C4-2B (cell line): ENCODE data around the gene RIC3.

Source experiments
- ZFX ChIP-seq: fragments of 450-650 bp; IDR thresholded peaks from 2 replicates; pipeline ENCODE4 v1.6.1; 2017
- TF ChIP-seq, protein P1 (sequence below): fragments of 450-650 bp; conservative IDR thresholded peaks from 2 replicates; pipeline ENCODE4 v1.5.1; 2017; ENCODE audit warnings: mild to moderate bottlenecking

DNA sequence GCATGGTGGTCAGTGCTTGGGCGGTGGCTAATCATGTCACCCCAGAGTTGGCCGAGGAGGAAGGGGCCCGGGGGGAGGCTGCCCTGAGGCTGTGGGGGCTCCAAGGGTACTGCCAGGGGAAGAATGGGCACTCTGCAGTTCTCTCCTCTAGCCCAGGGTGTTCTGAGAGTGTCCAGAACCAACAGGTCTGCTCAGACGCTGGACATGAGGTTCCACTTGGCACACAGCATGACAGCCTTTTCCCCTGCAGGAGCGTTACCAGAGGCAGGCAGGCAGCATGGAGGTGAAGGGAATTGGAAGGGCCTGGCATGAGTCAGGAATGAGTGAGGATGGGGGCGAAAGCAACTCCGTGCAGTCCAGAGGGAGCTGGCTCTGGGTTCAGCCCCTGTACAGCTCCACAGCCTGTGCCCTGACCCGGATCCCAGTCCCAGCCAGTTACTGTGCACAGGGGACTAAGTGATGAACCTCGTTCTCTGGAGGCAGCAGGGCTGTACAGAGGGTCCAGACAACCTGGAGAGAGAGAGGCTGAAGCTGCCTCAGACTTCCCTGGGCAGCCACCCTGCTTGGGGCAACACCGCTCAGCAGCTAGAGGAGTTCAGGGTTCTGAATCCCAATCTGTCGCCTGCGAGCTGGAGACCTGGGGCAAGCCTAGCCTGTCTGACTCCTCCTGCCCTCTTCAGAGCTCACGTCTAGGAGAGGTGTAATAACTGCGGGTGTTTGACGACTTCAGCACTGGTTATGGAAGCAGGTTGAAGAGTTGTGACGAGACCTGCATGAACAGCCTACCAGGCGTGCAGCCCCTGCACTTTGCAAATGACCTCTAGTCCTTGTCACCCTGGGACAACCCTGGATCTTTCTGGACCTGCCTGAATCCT, 102.6 kb downstream of the RIC3 start:
- TF ChIP-seq, protein P1, sequence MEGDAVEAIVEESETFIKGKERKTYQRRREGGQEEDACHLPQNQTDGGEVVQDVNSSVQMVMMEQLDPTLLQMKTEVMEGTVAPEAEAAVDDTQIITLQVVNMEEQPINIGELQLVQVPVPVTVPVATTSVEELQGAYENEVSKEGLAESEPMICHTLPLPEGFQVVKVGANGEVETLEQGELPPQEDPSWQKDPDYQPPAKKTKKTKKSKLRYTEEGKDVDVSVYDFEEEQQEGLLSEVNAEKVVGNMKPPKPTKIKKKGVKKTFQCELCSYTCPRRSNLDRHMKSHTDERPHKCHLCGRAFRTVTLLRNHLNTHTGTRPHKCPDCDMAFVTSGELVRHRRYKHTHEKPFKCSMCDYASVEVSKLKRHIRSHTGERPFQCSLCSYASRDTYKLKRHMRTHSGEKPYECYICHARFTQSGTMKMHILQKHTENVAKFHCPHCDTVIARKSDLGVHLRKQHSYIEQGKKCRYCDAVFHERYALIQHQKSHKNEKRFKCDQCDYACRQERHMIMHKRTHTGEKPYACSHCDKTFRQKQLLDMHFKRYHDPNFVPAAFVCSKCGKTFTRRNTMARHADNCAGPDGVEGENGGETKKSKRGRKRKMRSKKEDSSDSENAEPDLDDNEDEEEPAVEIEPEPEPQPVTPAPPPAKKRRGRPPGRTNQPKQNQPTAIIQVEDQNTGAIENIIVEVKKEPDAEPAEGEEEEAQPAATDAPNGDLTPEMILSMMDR: no peak
- no peak for TF ChIP-seq ZFX
